Measurements from ENCODE around the gene ZNF580.

ZNF580 gene

DNA sequence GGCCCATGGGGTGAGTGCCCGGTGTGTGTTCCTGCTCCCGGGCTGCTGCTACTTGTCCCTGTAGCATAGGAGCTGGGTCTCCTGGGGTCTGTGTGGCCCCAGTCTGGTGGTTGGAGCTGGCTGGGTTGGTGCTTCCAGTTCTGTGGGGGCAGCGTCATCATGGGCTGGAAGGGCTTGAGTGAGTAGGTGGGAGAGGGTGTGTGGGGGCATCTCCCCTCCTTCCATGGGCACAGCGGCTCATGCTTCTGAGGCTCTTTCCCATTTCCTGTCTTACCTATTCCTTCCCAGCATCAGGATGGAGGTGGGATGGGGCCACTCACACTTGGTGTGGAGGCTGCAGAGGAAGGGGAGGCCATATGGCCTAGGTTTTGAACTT lies 26.2 kb downstream of the ZNF580 start:
- no peak for DNase-seq

DNA sequence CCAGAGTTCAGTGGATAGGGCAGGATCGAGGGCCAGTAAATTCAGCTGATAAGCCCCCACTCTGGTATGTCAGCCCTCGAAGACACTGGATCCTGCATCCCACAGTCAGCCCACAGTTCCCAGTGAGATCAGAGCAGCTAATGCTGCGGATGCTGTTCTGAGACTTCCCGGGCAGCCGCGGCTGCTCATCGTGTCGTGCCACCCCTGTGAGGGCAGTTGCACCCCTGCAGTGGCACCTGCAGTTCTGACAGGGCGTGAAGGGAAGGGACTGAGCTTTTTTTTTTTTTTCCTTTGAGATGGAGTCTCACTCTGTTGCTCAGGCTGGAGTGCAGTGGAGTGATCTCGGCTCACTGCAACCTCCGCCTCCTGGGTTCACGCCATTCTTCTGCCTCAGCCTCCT lies 26.7 kb downstream of the ZNF580 start:
- no peak for DNase-seq

DNA sequence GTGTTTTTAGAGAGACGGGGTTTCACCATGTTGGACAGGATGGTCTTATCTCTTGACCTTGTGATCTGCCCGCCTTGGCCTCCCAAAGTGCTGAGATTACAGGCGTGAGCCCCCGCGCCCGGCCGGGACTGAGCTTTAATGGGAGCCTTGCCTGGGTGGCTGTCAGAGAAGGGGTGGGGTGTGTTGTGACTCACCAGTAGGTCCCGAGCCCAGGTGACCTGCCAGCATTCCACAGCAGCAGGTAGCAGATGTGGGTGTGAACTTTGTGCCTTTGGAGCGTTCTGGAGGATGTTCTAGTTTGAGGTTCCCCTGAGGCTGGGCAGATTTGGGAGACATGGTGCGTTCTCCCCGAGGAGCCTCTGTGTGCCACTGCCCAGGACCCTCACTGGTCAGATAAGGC lies 27.2 kb downstream of the ZNF580 start:
- DNase-seq = no peak

GRCh38 chr19:55668603-55669348 lies 28.0 kb downstream of the ZNF580 start:
- DNase-seq = no peak

DNA sequence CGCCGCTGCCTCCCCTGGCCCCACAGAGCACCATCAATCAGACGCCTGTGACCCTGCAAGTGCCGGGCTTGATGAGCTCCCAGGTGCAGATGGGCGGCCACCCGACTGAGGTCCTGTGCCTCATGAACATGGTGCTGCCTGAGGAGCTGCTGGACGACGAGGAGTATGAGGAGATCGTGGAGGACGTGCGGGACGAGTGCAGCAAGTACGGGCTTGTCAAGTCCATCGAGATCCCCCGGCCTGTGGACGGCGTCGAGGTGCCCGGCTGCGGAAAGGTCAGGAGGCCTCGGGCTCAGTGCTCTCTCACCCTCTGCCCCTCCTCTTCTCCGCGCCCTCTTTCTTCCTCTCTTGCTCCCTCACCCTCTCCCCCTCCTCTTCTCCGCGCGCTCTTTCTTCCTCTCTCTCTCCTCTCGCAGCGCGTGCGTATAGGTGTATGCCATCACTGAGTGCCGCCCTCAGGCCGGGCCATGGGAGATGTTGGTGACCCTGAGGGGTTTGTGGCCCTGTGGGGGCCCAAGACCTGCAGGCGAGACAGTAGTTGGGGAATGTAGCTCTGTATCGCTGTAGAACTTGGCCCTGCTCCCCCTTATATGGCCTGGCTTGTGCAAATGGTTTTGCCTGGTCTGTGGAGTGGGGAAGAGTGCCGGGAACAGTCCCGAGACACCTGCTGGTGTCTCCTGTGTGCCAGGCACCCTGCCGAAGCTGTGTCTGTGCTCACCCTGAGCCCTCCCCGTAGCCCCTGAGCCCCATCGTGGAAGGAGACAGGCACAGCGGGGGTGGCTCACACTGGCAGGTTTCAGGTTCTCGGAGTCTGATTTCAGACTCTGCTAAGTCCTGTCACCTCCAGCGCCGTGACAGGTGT lies 28.8 kb downstream of the ZNF580 start:
- no peak for DNase-seq

DNA sequence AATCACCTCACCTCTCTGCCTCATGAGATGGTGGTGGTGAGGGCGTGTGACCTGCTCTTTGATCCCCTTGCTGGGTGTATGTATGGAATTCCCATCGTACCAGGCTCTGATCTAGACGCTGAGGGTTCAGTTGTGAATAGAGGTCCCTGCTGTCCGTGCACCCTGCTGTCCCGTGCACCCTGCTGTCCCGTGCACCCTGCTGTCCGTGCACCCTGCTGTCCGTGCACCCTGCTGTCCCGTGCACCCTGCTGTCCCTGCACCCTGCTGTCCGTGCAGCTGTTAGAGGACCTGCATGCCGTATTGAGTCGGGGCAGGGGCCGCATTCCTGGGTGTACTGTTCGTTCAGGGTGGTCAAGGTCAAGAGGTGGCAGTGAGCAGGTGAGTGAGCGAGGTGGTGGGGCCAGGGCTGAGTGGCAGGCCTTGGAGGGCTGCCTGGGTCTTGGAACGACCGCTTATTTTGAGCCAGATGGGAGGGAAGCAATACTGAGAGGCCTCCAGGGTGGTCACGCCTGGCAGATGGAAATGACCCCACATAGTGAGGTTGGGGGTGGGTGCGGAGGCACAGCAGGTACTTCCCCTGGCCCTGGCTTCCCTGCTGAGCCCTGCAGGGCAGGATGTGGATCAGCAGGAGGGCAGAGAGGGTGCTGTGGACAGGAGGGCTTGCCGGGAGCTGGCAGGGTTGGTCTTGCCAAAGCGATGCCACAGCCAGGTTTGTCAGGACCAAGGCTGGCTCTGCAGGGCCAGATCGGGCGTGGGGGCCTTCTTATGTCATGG lies 29.7 kb downstream of the ZNF580 start:
- DNase-seq = no peak

DNA sequence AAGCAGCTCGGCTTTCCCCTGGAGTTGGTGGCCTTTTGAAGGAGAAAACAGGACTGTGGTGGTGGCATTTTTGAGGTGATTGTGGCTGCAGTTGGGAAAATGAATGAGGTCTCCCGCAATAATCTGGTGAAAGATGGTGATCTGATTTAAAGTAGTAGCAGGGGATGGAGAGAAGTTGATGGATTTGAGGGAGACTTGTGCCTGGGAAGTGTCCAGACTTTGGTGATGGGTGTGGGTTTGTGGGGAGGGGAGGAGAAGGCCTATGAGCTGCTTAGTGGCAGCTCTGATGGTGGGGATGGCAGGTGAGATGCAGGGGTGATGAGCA lies 30.2 kb downstream of the ZNF580 start:
- DNase-seq = no peak

DNA sequence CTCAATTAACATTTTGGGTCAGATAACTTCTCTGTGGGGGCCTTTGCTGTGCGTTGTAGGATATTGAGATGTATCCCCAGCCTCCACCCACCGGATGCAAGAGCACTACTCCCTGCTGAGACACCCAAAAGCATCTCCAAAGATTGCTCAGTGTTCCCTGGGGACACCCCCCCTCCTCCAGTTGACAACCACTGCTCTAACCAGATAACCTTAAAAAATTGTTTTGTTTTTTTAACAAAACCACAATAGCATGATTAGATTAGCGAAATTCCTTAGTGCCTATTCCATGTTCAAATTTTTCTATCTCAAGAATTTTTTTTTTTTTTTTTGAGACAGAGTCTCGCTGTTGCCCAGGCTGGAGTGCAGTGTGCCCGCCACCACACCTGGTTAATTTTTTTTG lies 31.6 kb downstream of the ZNF580 start:
- DNase-seq = no peak

- no peak for DNase-seq
These were observed 32.7 kb downstream of the ZNF580 start for GRCh38 chr19:55673465-55673864.

GRCh38 chr19:55673889-55674288 lies 33.1 kb downstream of the ZNF580 start:
- DNase-seq = no peak

- DNase-seq = no peak
These were observed 33.6 kb downstream of the ZNF580 start for GRCh38 chr19:55674459-55674840.

DNA sequence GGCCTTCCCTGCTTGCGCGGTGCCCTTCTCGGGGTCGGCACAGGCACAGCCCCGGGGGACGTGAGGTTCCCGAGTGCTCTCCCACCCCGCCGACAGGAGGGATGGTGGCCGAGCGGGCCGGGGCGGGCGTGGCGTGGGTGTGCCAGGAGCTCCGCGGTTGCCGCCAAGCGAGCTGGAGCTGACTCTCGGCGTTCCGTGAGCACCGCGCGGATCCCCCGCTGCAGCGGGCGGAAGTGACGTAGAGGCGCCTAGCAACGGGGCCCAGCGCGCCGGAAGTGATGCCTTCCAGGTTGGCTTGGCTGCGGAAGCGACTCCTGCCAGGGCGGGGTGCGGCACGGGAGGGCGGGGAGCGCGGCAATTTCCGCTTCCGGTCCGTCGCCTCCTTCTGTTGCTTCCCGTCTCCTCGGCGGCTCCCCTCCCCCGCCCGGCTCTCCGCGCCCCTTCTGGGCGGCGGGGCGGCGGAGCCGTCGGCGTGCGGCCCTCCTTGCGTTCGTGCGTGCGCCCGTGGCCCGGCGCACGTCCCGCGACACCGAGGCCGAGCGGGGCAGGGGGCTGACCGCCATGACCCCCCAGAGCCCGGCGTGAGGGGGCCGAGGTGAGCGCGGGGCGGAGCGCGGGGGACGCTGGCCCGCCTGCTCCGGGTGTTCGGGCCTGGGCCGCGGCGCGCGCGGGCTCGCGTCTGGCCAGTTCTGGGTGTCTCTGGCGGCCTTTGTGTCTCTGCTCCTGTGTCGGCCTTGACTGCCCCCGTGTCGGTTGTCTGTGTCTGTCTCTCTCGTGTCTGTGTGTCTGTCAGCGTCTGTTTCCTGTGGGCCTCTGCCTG lies 34.2 kb downstream of the ZNF580 start, which contains the start of gene EPN1:
EPN1 (plus strand) TSS at position 386 of the 820 bp plus-strand sequence. CDS start 3,402 bp downstream, outside the sequence.
- DNase-seq = peak; percentile 98

DNA sequence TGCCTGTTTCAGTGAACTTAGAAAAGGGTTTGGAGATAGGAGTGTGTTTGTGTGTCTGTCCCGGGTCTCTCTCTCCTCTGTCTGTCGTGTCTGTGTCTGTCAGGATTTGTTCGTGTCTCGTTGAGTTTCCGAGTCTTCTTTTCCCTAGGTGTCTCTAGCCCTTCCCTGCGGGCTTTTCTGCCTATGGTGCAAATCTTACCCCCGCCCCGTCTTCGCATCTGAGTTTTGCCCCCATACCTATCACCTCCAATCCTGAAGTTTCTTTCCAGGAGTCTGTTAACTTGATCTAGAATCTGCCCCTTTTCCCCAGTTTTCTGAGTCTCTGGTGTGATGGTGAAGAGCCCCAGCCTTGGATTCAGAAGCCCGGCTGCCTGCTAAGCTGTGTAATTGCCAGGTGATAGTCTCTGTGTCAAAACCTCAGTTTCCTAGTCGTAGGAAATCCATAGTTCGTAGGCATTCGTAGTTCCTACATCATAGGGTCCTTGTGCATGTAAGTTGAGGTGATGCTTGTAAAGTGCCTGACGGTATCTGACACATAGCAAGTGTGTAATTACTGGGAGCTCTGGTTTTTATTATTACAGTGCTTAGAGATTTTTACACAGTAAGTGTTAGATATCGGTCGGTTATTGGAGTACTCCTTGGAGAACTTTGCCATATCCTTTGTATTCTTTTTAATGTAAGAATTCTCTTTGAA lies 35.0 kb downstream of the ZNF580 start:
- no peak for DNase-seq

GRCh38 chr19:55676383-55676782 lies 35.6 kb downstream of the ZNF580 start:
- no peak for DNase-seq

- DNase-seq = no peak
These were observed 36.2 kb downstream of the ZNF580 start for GRCh38 chr19:55676889-55677505.

GRCh38 chr19:55677572-55678028 lies 36.8 kb downstream of the ZNF580 start:
- DNase-seq = no peak

DNA sequence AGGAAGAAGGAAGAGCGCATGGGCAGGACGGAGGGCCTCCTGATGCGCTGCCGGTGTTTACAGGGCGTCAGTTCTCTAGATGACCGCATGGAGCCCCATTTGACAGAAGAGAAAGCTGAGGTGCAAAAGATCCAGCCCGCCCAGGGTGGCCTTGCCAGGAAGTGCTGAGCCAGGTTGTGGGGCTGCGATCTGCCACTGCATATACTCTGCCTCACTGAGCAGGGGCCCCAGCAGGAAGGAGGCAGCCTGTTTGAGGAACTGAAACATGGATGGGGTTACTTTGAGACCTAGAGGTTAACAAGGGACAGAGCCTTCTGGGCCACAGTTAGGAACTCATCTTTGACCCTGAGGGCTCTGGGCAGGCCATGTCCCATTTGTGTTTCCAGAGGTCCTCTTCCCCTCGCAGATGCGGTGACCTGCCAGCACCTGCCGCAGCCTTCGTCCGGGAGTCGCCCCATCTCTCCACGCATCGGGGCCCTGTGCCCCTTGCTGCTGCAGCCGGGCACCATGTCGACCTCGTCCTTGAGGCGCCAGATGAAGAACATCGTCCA lies 37.4 kb downstream of the ZNF580 start:
- no peak for DNase-seq

GRCh38 chr19:55679343-55680257 lies 38.8 kb downstream of the ZNF580 start:
- no peak for DNase-seq

DNA sequence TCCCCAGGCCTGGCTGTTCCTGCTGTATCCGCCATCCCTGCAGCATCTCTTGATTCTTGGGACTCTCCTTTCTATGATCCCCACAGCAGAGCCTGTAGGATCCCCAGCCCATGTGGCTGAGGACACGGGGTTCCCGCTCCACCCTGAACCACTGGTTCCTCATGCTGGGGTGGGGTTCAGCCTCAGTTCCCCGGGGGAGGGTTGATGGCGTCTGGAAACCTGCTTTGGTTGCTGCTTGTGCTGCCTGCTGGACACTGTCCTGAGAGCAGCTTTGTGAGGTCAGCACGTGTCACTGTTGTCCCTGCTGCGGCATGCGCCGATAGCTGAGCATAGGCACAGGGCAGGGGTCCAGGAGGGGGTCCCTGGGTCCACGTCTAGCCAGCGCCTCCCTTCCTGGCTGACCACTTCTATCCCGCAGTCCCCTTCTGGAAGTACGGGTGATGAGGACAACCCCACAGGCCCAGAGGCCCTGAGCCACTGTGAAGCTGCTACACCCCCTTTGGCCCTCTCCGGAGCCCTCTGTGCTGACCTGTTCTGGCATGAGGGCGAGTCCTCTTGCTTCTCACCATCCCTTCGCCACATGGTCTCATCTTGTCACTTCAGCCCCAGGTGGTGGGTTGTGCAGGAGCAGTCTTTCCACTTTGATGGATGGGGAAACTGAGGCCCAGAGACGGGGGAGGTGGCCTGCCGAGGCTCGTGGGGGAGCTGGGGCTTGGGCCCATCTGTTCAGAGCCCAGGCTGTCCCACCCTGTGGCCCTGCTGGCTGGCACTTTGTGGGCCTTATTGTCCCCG lies 39.7 kb downstream of the ZNF580 start:
- DNase-seq = no peak

All from CD4-positive, alpha-beta T cell treated with Interleukin-6 for 4 hours (primary cell).